Tibial nerve (tissue), 3 donors: Measurements from ENCODE around the gene ADCK2.
"Not testable (repeated sequence)": the region's sequence is repeated elsewhere in the genome, so short reads cannot be mapped to it uniquely, and the experiment has no call there.

Experiments used
- CTCF ChIP-seq, 5 experiments: fragments of 200-600 bp in 3 of 5; fragments of 450-650 bp in 2 of 5; sonication (generic) in 3 of 5; IDR thresholded peaks; one replicate each; pipeline ENCODE4 v1.5.1; 2016 to 2019; ENCODE audit warnings: antibody characterized with exemption in 5 of 5, mild to moderate bottlenecking in 3 of 5, moderate library complexity in 2 of 5
- POLR2A ChIP-seq, 2 donors: fragments of 450-650 bp; IDR thresholded peaks; one replicate each; pipeline ENCODE4 v1.6.1; 2017; ENCODE audit warnings: antibody characterized with exemption in 2 of 2, mild to moderate bottlenecking in 2 of 2, moderate library complexity in 2 of 2

DNA sequence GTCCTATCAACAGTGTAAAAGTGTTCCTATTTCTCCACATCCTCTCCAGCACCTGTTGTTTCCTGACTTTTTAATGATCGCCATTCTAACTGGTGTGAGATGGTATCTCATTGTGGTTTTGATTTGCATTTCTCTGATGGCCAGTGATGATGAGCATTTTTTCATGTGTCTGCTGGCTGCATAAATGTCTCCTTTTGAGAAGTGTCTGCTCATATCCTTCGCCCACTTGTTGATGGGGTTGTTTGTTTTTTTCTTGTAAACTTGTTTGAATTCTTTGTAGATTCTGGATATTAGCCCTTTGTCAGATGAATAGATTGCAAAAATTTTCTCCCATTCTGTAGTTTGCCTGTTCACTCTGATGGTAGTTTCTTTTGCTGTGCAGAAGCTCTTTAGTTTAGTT is 9.8 kb upstream of the ADCK2 start:
- not testable (repeated sequence) for TF ChIP-seq CTCF, POLR2A (IDR thresholded peaks at IDR 0.05)
